Right ventricle myocardium inferior (tissue), 1 donor: ENCODE measurements around the gene VENTX. TPM values are rescaled to one million over a fixed set of nuclear protein-coding genes. Genes with fewer than 3 reads are reported as not detected.
A peak's percentile ranks its signal among the peaks of the same experiment; 100 is the strongest.

Source experiments
- ATAC-seq: fragments of 200-7000 bp; cut with Tn5 transposase; one replicate; pipeline ENCODE4 v1.9.1; 2020; ENCODE audit warnings: mild to moderate bottlenecking, moderate library complexity
- DNase-seq: peaks from one replicate; pipeline ENCODE4 v3.0.0; 2021; ENCODE audit errors: missing footprints
- intact Hi-C: fragments of 100-400 bp; cut with DNase I; formaldehyde crosslinking; loops from one replicate; pipeline ENCODE4 v1.11.0; 2022
- total RNA-seq: library from RNA; stranded (reverse); fragmentation: NEBNext Ultra II Directional; extraction: Animal tissue kit (Norgen Biotek cat#: 25700); gene quantifications from one replicate; pipeline ENCODE4 v1.2.1, GENCODE V29; 2021
- donor health status: DM: no; HTN: yes; CAD: no; lungs with severe emphysema.

Gene VENTX
- total RNA-seq, 1 donor from 2014 or later, result 0.54 TPM

DNA sequence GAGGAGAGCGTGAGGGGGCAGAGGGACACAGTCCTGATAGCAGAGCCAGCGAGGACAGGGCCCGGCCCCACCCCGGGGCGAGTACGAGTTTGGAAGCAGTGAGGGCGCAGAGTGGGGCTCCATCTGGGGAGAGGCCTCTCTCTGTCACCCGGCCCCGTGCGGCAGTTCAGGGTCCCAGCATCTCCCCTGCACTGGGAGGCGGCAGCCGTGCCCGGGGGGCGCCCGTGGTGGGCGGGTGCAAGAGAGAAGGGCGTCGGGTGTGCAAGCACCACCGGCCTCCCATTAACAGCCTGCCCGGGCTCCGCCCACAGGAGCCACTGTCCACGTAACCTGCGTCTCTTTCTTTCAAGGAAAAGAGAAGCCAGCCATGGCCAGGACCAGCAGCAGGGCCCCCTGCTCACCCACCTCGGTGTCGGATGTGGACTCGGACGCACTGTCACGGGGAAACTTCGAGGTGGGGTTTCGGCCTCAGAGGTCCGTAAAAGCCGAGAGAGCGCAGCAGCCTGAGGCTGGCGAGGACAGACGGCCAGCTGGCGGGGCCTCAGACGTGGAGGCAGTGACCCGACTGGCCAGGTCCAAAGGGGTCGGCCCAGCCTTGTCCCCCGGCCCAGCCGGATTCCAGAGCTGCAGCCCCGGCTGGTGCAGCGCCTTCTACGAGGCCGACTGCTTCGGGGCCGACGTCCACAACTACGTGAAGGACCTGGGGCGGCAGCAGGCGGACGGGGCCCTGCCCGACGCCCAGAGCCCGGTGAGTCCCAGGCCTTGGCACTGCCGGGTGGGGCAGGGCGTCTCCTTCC, 36.3 kb upstream of the VENTX start:
- DNase-seq, result no peak
- intact Hi-C loops, result no loop called here
- ATAC-seq, result no peak

DNA sequence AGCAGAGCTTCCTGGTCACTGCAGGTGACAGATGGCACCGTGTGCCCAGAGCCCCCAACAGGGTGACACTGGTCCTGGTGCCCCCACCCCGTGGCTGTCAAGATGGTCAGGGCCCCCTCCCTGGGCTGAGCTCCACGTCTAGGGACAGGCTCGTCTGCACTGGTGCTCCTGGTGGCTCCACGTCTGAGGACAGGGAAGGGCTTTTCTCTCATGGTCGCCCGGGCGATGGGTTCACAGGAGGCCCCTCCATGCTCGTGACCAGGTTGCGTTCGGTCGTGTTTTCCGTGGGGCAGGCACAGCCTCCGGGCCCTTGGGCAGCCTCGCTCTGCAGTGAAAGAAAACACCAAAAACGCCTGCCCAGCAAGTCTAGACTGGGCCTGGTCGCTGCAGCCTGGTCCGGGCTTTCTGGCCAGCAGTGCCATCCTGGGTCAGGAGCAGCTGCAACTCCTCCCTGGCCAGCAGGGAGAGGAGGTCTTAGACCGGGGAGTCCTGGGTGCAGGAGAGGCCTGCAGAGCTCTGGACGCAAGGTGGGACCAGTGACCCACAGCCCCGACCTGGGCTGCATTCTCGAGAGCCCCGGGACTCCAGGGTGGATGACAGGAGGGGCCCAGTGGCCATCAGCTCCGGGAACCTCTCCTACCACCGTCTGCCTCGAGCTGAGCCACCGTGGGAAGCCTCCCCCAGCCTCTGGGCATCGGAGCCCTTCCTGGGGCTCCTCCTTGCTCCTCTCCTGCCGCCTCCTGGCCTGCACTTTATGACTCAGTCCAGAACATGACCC, 35.5 kb upstream of the VENTX start:
- ATAC-seq, result no peak
- no peak for DNase-seq
- intact Hi-C loops, result no loop called here

DNA sequence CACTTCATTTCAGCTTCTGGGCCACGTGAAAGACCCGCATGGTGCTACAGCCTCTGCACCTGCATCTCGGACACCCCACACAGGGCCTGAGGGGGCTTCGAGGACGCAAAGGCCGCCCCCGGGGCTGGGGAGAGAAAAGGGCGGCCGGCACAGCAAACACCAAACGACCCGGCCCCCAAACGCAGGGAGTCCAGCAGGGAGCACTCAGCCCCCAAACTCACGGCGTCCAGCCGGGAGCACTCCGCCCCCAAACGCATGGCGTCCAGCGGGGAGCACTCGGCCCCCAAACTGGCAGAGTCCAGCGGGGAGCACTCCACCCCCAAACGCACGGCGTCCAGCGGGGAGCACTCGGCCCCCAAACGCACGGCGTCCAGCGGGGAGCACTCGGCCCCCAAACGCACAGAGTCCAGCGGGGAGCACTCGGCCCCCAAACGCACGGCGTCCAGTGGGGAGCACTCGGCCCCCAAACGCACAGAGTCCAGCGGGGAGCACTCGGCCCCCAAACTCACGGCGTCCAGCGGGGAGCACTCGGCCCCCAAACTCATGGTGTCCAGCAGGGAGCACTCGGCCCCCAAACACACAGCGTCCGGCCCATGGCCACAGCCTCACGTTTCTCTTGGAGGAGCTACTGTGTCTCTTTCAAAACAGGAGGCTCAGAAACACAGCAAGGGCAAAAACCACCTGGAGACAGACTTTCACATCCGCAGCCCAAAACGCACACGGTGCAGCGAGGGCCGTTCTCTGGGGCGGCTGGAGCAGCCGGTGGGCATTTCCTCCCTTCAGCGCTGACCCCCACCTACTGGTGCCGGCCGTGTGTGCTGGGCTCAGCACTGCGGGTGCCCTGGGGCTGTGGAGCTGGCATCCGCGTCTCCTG, 34.6 kb upstream of the VENTX start:
- intact Hi-C loops, result no loop called here
- DNase-seq (no peak), ATAC-seq (no peak)

DNA sequence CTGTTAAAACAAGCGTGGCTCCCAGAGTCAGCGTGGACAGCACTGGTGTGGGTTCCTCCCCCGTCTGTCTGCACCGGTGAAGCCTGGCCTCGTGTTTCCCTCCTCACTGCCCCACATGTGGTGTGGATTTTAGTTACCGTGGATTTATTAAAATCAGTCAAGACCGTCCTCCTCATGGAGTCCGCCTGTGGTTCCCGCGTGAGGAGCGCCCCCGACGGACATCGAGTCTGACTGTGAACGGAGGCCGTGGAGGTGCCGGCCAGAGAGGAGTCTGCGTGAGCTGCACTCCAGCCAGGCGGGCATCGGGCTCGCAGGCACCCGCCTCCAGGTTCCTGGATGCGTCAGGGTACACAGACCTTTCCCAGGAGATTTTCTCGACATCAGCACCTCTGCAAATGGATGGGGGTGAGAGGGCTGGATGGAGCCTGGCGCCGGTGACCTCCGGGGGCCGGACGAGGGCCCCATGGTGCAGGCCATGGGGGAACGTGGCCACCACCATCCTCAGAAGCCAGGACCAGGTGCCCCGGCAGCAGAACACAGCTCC, 33.9 kb upstream of the VENTX start:
- DNase-seq (peak; percentile 54), ATAC-seq (no peak)
- intact Hi-C loops, result no loop called here

DNA sequence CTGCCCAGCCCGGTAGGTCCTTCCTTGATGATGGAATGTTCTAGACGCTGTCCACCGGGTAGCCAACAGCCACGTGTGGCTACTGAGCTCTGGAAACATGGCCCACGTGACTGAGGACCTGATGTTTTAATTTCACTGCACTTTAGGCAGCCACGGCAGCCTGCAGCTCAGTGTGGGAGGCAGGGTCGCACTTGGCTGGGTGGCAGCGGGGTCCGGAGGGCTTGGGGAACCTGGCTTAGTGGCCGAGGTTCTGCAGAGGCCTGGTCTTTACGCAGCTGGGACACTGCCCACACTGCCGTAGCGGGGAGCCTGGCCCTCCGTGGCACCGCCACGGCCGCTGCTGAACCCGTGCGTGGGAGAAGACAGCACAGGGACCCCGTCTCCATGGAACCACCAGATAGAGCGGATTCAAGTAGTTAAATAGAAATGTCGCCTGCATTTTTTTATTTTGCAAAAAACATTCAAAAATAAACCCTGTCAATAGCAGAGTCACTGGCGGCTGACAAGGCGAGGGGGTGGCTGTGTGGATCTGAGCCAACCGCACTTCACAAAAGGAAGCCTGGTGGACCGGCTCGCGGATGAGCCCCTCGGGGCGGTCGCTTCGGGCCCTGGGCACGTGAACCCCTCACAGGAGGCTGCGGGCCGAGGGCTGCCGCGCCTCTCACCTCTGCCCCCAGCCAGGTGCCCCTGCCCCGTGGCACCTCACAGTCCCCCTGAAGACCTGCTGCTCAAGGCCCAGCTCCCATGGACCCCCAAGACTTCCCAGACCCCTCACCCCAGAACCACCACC, 33.2 kb upstream of the VENTX start:
- ATAC-seq (no peak), DNase-seq (peak; percentile 40)
- intact Hi-C loops, result no loop called here

DNA sequence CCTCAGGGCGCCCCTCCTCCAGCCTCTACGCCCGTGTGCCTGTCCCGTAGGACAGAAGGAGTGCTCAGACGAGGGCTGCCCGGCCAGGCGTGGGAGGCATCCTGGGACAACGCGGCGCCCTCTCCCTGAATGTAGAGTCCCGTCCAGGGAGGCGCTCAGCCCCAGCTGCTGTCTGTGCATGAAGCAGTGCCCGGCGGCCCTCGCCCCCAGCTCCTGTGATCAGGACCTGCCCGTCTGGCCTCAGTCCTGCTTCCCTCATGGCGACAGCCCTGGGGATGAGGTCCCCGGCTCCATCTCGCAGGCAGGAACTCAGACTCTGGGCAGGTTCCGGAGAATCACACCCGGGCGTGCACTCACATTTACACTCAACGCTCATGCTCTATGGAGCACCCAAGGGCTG, 32.5 kb upstream of the VENTX start:
- intact Hi-C loops, result no loop called here
- ATAC-seq, result no peak
- DNase-seq, result peak; percentile 54

DNA sequence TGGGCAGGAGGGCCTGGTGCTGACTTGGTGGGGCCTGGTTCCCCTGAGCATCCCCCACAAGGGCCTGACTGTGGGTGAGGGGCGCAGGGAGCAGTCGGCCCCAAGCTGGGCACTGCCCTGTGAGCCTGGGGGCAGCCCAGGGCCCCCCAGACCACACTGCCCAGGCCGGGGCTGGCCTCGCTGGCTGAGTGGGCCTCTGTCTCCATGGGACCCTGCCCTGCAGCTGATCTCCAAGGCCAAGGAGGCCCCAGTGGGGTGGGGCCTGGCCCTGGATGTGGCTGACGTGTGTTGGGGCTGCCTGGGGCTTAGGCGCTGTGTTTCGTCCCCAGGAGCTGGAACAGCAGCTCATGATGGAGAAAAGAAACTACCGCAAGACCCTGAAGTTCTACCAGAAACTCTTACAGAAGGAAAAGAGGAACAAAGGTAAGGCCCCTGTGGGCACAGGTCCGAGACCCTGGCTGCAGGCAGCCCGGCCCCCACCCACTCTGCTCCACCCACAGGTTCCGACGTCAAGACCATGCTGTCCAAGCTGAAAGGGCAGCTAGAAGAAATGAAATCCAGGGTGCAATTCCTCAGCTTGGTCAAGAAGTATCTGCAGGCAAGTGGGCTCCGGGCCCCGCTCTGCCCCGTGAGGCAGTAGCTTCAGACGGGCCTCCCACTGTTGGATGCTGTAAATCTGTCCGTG, 31.2 kb upstream of the VENTX start:
- intact Hi-C loops, result no loop called here
- peak; percentile 41 for DNase-seq
- ATAC-seq, result no peak

DNA sequence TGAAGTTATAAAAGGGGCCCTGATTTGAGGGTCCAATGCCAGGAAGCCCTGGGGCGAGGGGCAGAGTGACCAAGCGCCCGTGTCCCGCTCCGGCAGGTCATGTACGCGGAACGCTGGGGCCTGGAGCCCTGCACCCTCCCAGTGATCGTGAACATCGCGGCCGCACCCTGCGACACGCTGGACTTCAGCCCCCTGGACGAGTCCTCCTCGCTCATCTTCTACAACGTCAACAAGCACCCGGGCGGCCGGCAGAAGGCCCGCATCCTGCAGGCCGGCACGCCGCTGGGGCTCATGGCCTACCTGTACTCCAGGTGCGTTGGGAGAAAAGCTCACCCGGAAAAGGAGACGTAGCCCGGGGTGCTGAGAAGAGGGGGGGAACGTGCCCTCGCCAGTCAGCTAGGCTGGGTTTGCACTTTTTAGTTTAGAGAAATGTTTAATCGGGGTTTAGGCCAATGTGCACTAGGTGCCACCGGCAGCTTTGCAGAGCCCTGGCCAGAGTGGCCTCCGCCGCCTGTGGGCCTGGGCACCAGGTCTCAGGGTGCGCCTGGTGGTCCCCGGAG, 30.5 kb upstream of the VENTX start:
- ATAC-seq (no peak), DNase-seq (peak; percentile 35)
- intact Hi-C loops, result no loop called here

DNA sequence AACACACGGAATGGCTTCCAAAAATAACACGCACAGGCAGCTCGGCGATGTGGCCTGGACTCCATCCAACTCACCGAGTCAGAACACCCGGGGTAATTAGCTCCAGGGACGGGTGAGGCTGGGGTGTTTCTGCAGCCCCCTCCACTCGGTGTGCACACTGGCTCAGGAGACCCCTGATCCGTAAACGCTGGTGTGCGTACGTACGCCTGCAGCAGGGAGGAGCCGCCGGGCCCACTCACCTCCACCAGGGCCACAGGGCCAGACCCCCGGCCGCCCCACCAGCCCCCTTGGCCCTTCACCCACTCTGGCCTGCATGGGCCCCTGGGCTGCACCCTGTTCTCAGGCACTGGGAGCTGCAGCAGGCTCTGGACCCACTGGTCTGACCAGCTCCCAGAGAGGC, 30.0 kb upstream of the VENTX start:
- DNase-seq, result peak; percentile 62
- intact Hi-C loops, result no loop called here
- ATAC-seq, result no peak

DNA sequence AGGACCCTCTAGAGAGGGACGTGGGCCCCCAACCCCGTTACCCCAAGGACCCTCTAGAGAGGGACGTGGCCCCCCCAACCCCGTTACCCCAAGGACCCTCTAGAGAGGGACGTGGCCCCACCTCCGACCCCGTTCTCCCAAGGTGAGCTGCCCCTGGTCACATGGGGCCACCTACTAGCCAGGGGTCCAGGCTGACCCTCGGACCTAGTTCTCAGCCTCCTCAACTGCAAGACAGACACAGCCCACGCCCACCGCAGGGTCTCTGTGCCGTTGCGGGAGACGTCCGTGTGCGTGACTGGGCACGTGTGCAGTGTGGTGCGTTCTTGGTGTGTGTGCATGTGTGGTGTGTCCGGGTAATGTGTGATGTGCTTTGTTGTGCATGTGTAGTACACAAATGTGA, 29.2 kb upstream of the VENTX start:
- intact Hi-C loops, result no loop called here
- DNase-seq (peak; percentile 45), ATAC-seq (no peak)

DNA sequence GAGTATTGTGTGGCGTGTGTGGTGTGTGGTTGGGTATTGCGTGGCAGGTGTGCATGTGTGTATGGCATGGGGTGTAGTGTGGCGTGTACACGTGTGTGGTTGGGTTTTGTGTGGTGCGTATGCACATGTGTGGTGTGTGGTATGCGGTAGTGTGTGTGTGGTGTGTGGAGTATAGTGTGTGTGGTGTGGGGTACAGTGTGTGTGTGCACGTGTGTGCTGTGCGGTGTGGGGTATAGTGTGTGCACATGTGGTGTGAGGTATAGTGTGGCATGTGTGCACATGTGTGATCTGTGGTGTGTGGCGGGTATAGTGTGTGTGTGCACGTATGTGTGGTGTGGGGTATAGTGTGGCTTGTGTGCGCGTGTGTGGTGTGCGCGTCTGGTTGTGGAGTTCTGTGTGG, 28.5 kb upstream of the VENTX start:
- intact Hi-C loops, result no loop called here
- DNase-seq (peak; percentile 30), ATAC-seq (no peak)

DNA sequence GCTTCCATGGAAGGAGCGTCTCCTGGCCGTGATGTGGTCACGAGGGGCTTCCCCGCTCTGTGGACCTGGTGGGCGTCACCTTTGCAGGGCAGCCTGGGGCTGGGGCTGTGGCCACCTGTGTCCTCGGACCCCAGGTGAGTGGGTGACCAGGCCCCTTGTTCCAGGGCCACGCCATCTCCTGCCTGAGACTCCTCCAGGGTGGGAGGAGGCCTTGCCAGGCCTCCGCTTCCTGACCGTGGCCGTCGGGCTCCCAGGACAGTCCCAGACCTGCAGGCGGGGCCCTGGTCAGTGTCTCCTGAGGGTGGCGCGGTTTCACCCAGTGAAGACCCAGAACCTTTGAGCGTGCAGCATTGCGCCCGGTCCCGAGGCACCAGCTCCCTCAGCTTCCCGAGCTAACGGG, 28.0 kb upstream of the VENTX start:
- ATAC-seq (no peak), DNase-seq (peak; percentile 42)
- intact Hi-C loops, result no loop called here

DNA sequence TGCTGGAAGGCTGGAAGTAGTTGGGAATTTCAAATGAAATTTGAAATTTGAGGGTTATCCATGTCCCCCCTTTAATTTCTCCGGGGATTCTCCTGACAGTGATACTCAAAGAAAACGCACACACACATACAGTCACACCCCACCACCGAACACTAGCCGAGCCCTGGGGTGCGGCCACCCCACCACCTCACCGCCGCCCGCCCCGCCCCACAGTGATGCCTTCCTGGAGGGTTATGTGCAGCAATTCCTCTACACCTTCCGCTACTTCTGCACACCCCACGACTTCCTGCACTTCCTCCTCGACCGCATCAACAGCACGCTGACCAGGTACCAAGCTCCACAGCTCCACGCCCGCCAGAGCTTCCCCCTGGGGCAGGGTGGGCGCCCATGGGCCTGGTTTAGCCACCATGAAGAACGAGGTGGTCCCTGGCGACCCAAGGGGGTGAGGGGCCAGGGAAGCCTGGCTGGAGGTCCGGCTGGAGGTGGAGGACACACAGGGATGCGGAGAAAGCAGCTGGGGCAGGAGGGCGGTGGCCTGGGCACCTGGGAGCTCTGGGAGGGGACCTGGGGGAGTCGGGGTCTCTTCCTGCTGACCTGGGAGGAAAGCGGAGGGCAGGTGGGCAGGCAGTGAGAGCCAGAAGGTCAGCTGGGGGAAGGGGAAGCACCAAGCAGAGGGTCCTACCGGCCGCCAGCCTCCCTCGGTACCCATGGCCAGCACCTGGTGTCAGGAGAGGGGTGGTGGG, 27.1 kb upstream of the VENTX start:
- DNase-seq (peak; percentile 30), ATAC-seq (no peak)
- intact Hi-C loops, result no loop called here

DNA sequence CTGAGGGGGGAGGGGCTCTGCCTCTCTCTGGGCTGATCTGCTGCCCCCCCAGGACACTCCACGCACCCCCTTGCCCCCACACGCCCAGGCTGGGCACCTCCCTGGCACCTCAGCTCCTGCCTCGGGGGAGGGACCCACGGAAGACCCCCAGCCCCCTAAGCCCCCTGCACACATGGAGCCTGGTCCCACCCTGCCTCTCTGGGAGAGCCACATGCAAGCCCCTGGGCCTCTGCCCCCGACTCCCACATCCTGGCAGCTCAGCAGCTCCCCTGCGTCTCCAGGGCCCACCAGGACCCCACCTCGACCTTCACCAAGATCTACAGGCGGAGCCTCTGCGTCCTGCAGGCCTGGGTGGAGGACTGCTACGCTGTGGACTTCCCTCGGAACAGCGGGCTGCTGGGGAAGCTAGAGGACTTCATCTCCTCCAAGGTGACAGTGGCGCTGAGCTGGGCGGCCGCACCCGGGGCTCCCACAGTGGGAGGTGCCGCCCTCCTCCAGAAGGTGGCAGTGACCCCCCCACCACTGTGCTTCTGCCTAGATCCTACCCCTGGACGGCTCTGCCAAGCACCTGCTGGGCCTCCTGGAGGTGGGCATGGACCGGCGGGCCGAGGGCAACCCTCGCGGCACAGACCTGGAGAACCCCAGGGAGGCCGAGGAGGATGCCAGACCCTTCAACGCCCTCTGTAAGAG, 26.4 kb upstream of the VENTX start:
- ATAC-seq (no peak), DNase-seq (peak; percentile 35)
- intact Hi-C loops, result no loop called here

DNA sequence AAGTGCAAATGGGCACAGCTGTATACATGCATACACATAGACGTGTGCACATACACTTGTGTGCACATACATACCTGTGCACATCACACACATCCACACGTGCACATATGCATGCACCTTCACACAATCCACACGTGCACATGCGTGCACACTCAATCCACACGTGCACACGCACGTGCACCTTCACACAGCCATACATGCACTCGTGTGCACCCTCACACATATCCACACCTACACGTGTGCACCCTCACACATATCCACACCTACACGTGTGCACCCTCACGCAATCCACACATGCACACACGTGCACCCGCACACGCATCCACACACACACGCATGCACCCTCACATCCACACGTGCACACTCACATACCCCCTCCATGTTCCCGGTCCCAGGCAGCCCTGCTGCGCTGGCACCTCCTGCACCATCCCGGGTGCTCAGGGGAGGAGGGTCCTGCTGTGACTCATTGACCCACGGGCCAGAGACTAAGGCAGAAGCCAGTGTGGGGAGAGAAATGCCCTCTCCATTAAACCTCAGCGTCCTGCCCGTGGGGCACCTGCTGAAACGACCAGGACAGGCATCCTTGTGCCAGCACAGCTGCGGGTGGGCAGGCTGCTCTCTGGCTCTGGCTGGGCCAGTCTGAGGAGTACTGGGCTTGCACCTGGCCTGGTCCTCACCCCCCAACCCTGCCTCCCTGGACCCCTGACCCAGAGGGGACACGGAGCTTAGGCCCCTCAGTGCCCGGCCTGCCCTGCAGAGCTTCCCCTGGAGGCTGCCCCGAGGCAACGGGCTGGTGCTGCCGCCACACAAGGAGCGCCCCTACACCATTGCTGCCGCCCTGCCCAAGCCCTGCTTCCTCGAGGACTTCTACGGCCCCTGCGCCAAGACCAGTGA, 25.4 kb upstream of the VENTX start:
- intact Hi-C loops, result no loop called here
- DNase-seq (peak; percentile 54), ATAC-seq (no peak)
